Measurements from ENCODE around the gene NCF2.

NCF2 gene

DNA sequence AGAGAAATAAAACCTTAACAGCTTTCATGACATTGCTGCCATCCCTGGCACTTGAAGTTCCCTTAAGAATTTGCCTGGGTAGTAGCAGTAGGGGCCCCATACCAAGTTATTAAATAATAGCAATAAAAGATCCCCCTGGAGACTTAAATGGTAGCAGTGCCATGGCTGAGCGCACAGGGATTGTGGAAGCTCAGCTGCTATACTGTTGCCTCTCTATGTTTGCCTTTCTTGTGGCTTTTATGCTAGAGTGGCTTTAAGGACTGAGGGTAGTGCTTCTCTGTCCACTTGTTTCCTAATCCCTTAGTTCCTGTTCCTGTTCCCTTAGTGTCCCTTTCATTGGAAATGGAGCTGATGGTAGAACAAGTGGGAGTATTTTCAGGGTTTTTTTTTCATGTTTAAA lies 42.1 kb downstream of the NCF2 start:
- DNase-seq: peak; percentile 31 to 46

DNA sequence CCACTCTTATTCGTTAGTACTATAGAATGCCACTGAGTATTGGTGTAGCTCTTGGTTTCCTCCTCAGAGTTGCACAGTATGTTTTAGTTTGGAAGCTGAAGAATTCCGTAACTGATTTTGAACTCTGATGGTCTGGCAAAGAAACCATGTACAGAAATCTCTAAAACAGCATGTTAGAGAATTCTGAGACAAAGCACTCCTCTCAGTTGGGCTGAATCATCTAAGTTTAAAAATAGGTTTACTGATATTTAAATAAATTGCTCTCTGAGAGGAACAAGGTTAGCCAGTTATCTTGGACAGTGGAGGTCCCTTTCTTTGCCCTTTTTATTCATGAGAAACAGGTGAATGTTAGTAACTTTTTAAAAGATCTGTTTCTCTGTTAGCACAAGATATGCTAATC lies 43.8 kb downstream of the NCF2 start:
- DNase-seq: no peak

GRCh38 chr1:183544598-183545297 lies 45.5 kb downstream of the NCF2 start:
- peak in 1 of 2 experiments; percentile 4 for DNase-seq

DNA sequence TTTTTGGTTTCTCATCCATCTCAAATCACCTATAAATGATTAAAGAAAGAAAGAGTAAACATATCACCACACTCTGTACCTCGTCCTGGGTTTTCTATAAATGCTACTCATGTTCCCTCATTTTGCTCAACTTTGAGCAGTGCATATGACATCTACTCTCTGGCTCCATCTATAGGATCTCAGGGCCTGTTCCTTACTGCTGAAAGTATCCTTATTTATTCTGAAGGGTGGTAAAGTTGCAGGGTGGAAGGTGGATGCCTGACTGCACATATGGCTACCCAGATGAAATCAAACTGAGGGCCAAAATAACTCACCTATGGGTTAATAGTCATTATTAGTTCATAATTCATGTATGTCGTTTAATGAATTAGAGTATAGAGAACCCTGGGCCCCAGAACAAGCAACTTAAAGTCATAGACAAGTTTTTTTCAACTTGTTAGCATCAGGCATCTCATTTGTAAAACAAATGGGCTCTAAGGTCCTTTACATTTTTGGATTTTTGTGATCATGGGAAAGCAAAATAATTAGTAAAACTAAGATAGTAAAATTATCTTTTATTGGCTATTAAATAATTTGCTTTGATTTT lies 46.5 kb downstream of the NCF2 start:
- DNase-seq: peak in 1 of 2 experiments; percentile 31

DNA sequence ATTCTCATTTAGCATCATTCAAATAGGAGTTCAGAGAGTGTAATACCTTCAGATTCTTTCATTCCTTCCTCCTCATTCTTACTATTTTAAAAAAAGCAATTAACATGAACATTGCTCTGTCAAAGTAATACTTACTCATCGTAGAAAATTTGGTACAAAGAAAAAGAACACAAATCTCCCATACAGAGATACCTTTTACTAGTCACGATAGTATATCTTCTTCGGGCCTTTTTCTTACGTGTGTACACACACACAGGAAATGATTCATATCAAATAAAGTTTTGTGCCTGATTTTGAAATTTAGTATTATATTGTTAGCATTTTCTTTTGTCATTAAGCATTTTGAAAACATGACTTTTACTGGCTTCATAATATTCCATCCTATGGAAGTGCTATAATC lies 52.9 kb downstream of the NCF2 start:
- DNase-seq: no peak

DNA sequence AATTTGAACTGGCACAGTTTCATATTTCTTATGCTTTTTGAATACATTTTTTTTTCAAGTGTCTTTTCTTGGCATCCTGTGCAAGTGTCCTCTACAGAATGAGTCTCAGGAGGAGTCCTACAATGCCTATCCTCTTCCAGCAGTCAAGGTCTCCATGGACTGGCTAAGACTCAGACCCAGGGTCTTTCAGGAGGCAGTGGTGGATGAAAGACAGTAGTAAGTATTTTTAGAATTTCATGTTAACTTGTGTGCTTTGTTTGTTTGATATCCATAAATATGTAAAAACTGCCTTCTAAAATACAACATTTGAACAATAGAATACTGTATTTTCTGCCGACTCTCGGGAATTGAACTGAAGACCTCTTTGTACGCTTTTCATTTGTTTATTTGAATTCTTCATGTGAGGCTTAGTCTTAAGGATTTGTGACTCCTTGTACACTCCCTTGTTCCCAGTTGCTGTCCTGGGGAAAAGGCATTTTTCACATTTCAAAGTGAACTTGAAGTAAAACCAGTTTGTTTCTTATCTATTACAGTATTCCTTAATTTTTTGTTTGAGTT lies 56.6 kb downstream of the NCF2 start:
- DNase-seq: no peak

DNA sequence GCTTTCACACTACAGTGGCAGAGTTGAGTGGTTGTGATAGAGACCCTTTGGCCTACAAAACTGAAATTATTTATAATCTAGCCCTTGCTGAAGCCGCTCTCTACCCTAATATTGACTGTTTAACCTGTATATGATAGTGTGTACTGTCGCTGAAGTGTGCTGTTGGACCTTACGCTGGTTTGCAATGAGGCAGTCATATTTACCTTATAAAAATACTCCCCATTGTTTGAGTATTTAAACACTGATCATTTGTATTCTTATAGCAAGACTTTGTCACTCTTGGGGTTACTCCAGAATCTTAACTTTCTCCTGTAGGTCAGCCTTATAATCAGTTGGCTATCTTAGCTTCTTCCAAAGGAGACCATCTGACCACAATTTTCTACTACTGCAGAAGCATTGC lies 61.7 kb downstream of the NCF2 start:
- DNase-seq: no peak

DNA sequence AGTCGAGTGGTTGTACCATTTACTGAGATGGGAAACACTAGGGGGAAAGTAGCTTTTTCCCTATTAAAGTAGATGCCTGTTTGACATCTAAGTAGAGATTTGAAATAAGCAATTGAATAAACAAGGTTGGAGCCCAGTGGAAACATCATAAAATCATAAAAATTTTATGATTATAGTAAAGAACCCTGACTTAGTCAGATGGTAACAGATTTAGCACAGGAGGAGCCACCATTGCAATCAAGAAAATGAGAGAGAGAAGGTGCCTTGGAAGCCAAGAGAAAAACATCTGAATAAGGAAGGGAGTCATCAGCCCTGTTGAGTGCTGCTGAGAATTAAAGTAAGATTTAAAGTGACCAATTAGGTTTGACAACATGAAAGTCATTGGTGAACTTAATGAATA lies 68.2 kb downstream of the NCF2 start:
- no peak for DNase-seq

GRCh38 chr1:183520379-183520778 lies 69.9 kb downstream of the NCF2 start:
- no peak for DNase-seq

GRCh38 chr1:183517401-183517800 lies 72.9 kb downstream of the NCF2 start:
- no peak for DNase-seq

DNA sequence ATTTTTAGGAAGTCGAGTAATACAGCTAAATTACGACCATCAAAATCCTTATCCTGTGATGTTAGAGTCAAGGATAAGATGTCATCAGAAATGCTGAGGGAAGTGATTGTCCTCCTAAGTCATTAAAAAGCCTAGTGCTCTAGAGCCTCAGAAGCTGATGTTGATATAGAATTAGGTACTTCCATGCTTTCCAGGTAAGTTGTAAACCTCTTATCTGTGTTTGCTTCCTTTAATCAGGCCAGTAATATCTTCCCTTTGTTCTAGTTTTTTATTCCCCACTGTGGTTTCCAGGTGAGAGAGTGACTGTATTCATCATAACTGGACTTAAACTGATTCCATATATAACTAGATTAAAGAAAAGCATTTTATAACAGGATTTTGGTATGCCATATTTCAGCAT lies 73.5 kb downstream of the NCF2 start:
- no peak for DNase-seq

DNA sequence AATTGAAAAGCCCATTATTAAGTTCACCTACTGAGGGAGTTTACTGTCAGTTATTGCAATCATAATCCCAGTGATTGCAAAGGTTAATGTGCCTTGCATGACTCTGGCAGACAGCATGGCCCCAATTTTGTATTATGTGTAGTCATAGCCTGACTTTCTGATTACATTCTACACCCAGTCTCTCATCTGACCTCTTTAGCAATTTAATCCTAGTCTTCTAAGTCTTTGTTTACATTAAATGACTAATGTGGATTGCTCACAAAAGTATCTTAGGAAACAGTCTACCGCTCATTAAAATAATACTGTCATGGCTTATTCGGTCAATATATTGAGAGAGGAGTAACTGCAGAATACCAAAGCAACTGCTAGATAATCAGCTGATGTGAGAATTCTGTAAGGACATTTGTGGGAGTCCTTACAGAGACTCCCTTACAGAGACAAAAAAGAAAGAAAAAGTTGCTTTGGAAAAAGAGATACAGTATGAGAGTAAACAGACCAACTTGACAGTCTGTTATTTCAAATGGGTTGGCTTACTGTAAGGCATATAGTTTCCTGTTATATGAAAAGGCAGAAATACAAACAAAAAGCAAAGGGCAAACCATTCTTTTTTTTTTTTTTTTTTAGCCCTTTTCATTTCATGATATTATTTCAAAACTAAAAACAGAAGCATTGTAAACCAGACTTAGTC lies 75.1 kb downstream of the NCF2 start:
- no peak for DNase-seq

DNA sequence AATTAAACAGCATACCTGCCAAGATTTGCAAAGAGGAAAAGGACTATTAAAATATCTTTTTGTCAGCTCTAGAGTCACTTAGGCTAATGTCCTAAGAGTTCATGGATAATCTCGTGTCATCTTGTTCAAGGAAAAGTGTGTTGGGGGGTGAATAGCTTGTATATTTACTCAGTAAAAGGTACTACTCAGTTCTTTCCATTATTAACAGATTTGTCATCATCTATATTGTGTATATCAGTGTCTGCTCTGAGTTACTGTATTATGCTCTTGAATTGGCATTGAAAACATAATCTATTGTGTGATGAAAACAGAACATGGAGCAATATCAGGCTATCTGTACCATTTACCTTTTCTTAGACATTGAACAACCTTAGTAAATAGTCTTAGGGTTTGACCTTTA lies 76.0 kb downstream of the NCF2 start:
- no peak for DNase-seq

DNA sequence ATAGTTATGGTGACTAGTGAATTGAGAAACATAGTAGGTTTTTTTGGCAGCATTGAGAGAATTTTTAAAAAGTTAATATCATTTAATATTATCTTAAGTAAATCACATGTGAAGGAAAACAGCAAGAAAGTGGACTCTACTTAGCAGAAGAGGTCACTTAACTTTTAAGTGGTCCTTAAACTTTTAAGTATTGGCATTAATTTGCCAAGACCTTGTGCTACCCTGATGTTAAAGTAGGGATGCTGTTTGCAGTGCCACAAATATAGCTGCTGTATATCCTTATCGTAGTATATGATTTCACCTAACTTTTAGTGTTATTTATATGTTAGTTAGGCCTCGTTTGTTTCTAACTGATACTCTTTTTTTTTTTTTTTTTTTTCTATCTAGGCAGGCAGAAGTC lies 77.8 kb downstream of the NCF2 start:
- DNase-seq: no peak

- DNase-seq: no peak
Observed at GRCh38 chr1:183508694-183509093, 81.6 kb downstream of the NCF2 start.

DNA sequence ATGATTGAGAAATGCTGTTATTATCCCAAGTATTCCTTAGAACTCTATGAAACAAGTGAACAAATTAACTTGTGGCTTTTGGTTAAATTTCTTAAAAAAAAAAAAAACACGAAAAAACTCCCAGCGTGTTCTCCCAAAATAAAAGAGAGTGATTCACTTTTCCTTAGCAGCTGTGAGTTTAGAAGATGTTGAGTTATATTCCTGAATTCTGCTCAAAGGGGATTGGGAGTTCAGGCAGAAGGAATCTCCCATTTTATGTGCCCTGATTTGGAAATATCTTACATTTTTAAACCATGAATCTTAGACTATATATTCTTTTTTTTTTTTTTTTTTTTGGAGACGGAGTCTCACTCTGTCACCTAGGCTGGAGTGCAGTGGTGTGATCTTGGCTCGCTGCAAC lies 83.7 kb downstream of the NCF2 start:
- DNase-seq: no peak
